Measurements from ENCODE around the gene PDYN. TPM values are rescaled to one million over a fixed set of nuclear protein-coding genes. Genes with fewer than 3 reads are reported as not detected.

PDYN gene
- total RNA-seq, 2 experiments from 2014 or later: not detected

DNA sequence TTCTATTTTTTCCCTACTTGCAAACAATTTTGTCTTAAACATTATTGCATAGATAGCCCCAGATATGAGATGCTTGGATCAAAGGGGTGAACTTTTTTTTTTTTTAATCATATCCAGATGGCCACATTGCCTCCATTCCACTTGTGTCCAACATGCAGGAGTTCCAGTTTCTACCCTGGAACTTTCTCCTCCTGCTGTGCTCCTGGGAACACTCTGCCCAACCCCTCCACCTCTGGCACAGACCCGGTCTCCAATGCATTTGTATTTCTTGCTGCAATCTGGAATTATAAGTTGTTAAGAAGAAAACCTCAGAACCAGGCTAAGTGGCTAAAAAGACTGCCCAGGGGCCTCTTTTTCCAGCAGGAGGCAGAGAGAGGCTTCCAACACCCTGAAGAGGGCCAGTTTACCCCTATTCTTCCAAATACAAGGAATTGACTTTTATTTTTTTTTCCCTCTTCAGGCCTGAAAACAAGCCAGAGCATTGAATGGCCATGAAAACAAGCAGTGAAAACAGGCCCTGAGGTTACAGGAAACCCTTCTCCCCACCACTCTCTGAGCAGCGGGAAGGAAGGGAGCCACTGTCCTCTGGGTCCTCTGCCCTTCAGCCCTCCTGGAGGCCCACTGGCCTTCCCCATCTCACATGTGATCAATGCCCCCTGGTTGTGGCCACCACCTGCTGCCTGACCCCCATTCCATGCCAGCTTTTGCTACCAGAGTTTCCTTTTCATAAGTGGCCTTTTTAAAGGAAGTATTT, 44.3 kb downstream of the PDYN start:
- Mint-ChIP-seq H3K27me3 (peaks cover 55% of the 10 kb centered on the region), H3K4me1 (ENCODE audit: low read depth) (no peaks in the 10 kb centered on the region), H3K27ac (no peak overlapping the region), H3K4me3 (no peak overlapping the region), H3K36me3 (ENCODE audit: low read depth) (no peaks in the 10 kb centered on the region), H3K9me3 (no peaks in the 10 kb centered on the region)
- TF ChIP-seq, protein P1, sequence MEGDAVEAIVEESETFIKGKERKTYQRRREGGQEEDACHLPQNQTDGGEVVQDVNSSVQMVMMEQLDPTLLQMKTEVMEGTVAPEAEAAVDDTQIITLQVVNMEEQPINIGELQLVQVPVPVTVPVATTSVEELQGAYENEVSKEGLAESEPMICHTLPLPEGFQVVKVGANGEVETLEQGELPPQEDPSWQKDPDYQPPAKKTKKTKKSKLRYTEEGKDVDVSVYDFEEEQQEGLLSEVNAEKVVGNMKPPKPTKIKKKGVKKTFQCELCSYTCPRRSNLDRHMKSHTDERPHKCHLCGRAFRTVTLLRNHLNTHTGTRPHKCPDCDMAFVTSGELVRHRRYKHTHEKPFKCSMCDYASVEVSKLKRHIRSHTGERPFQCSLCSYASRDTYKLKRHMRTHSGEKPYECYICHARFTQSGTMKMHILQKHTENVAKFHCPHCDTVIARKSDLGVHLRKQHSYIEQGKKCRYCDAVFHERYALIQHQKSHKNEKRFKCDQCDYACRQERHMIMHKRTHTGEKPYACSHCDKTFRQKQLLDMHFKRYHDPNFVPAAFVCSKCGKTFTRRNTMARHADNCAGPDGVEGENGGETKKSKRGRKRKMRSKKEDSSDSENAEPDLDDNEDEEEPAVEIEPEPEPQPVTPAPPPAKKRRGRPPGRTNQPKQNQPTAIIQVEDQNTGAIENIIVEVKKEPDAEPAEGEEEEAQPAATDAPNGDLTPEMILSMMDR (IDR thresholded peaks at IDR 0.05): no peak
- no peak overlapping the region for H3K27ac ChIP-seq (ENCODE audit: low read depth in 1 of 2, low read length in 2 of 2)
- ATAC-seq (ENCODE audit: poor library complexity) (no peak), DNase-seq (no peak)
- H3K27me3 ChIP-seq (ENCODE audit: control insufficient read depth in 1 of 2, insufficient read depth in 2 of 2, low read length in 2 of 2): peaks cover 17 to 25% of the 10 kb centered on the region in 2 experiments
- ChIA-PET CTCF (no interaction called here), POLR2A (no interaction called here)
- H3K4me1 ChIP-seq (ENCODE audit: insufficient read depth, low read length): no peaks in the 10 kb centered on the region
- no peaks in the 10 kb centered on the region for H3K36me3 ChIP-seq (ENCODE audit: insufficient read depth, low read length)
- H3K9me3 ChIP-seq (ENCODE audit: control insufficient read depth in 1 of 2, insufficient read depth in 1 of 2, low read length in 2 of 2): peaks cover 0 to 4% of the 10 kb centered on the region in 2 experiments
- H3K4me3 ChIP-seq (ENCODE audit: low read length): no peak overlapping the region
- intact Hi-C loops (cut with DNase I, micrococcal nuclease): no loop called here

- H3K27me3 ChIP-seq (ENCODE audit: control insufficient read depth in 1 of 2, insufficient read depth in 2 of 2, low read length in 2 of 2): peaks cover 21 to 32% of the 10 kb centered on the region in 2 experiments
- Mint-ChIP-seq H3K4me3 (no peak overlapping the region), H3K27me3 (peaks cover 76% of the 10 kb centered on the region), H3K36me3 (ENCODE audit: low read depth) (no peaks in the 10 kb centered on the region), H3K4me1 (ENCODE audit: low read depth) (no peaks in the 10 kb centered on the region), H3K27ac (no peak overlapping the region), H3K9me3 (no peaks in the 10 kb centered on the region)
- intact Hi-C loops (cut with DNase I, micrococcal nuclease): no loop called here
- no peak for ATAC-seq (ENCODE audit: poor library complexity)
- H3K36me3 ChIP-seq (ENCODE audit: insufficient read depth, low read length): no peaks in the 10 kb centered on the region
- peaks cover 0 to 4% of the 10 kb centered on the region in 2 experiments for H3K9me3 ChIP-seq (ENCODE audit: control insufficient read depth in 1 of 2, insufficient read depth in 1 of 2, low read length in 2 of 2)
- no peaks in the 10 kb centered on the region for H3K4me1 ChIP-seq (ENCODE audit: insufficient read depth, low read length)
- DNase-seq: no peak
- no peak overlapping the region for H3K27ac ChIP-seq (ENCODE audit: low read depth in 1 of 2, low read length in 2 of 2)
- CTCF ChIA-PET: no interaction called here
- POLR2A ChIA-PET: no interaction called here
- H3K4me3 ChIP-seq (ENCODE audit: low read length): no peak overlapping the region
- TF ChIP-seq, protein P1 (IDR thresholded peaks at IDR 0.05): no peak
These were observed 46.4 kb downstream of the PDYN start for GRCh38 chr20:1947535-1947846.

GRCh38 chr20:1946762-1947534, 46.9 kb downstream of the PDYN start:
- Mint-ChIP-seq H3K27me3 (peaks cover 75% of the 10 kb centered on the region), H3K9me3 (no peaks in the 10 kb centered on the region), H3K4me3 (no peak overlapping the region), H3K36me3 (ENCODE audit: low read depth) (no peaks in the 10 kb centered on the region), H3K27ac (no peak overlapping the region), H3K4me1 (ENCODE audit: low read depth) (no peaks in the 10 kb centered on the region)
- ChIA-PET CTCF (no interaction called here), POLR2A (no interaction called here)
- ATAC-seq (ENCODE audit: poor library complexity): no peak
- Histone ChIP-seq H3K4me3 (ENCODE audit: low read length) (no peak overlapping the region), H3K27ac (ENCODE audit: low read depth in 1 of 2, low read length in 2 of 2) (no peak overlapping the region), H3K4me1 (ENCODE audit: insufficient read depth, low read length) (no peaks in the 10 kb centered on the region), H3K27me3 (ENCODE audit: control insufficient read depth in 1 of 2, insufficient read depth in 2 of 2, low read length in 2 of 2) (peaks cover 21 to 32% of the 10 kb centered on the region in 2 experiments), H3K36me3 (ENCODE audit: insufficient read depth, low read length) (no peaks in the 10 kb centered on the region), H3K9me3 (ENCODE audit: control insufficient read depth in 1 of 2, insufficient read depth in 1 of 2, low read length in 2 of 2) (peaks cover 0 to 4% of the 10 kb centered on the region in 2 experiments)
- intact Hi-C loops (cut with DNase I, micrococcal nuclease): no loop called here
- TF ChIP-seq, protein P1 (IDR thresholded peaks at IDR 0.05): no peak
- peak in 2 of 14 experiments; percentile 54 to 68 for DNase-seq

All from CD4-positive, alpha-beta T cell (primary cell).